ENCODE results near the gene KPNA1.

The KPNA1 gene

DNA sequence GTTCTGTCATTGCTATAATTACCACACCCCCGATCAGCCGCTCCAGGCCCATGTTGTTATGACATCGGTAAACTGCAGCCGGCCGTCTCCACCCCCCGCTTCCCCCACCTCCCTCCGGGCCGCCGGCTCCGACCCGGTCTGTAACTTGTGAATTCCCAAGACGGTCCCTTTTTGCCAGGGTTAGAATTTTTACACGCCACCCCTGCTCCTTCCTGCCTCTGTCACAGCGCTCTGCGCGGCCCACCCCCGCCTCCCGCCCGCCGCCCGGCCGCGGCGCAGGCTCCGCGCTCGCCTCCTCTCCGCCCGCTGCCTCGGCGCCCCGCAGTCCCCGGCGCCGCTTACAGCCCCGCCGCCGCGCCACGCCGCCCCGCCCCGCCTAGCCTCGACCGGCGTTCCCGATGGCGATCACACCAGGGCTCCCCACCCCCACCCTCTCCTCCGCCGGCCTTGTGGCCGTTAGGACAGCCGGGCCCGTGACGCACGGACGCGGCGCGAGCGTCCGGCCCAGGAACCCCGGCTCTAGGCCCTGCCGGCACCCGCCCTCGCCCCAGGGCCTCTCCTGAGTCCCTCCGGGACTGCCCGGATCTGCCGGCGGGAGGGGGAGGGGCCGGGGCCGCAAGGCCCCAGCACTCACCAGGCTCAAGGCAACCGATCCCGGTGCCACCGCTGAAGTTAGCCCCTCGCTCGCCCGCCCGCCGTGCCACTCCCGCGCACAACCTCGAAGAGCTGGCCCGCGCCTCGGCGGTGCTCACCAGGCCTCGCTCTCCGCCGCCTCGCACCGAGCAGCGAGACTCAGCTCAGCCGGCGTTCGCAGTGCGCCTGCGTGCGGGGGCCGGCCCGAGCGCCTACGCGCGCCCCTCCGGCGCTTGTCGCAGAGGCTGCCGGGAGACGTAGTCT lies at the start of gene KPNA1:
TSS of gene KPNA1 (minus strand) at position 817 of the 897 bp plus-strand sequence. CDS start 18,374 bp downstream, outside the sequence.
- H3K4me3 ChIP-seq (ENCODE audit: low read depth, low read length), result peak within 1 kb of the TSS; percentile 82
- ChIA-PET CTCF (interaction anchor here (0.7 to 0.9 kb wide), 5 partner anchors 18 to 166 kb away, joined by 3 to 4 read pairs (median 3); partner anchors contain the start of gene PARP14), POLR2A (interaction anchor here (0.5 to 1.2 kb wide), 5 partner anchors 14 to 117 kb away, joined by 3 to 7 read pairs (median 3); partner anchors contain the start of gene WDR5B)
- no peak for DNase-seq (ENCODE audit: low read depth, low spot score)
- TF ChIP-seq, protein P1, sequence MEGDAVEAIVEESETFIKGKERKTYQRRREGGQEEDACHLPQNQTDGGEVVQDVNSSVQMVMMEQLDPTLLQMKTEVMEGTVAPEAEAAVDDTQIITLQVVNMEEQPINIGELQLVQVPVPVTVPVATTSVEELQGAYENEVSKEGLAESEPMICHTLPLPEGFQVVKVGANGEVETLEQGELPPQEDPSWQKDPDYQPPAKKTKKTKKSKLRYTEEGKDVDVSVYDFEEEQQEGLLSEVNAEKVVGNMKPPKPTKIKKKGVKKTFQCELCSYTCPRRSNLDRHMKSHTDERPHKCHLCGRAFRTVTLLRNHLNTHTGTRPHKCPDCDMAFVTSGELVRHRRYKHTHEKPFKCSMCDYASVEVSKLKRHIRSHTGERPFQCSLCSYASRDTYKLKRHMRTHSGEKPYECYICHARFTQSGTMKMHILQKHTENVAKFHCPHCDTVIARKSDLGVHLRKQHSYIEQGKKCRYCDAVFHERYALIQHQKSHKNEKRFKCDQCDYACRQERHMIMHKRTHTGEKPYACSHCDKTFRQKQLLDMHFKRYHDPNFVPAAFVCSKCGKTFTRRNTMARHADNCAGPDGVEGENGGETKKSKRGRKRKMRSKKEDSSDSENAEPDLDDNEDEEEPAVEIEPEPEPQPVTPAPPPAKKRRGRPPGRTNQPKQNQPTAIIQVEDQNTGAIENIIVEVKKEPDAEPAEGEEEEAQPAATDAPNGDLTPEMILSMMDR (IDR thresholded peaks at IDR 0.05; ENCODE audit: insufficient read depth, low read length, missing control alignments), result no peak

DNA sequence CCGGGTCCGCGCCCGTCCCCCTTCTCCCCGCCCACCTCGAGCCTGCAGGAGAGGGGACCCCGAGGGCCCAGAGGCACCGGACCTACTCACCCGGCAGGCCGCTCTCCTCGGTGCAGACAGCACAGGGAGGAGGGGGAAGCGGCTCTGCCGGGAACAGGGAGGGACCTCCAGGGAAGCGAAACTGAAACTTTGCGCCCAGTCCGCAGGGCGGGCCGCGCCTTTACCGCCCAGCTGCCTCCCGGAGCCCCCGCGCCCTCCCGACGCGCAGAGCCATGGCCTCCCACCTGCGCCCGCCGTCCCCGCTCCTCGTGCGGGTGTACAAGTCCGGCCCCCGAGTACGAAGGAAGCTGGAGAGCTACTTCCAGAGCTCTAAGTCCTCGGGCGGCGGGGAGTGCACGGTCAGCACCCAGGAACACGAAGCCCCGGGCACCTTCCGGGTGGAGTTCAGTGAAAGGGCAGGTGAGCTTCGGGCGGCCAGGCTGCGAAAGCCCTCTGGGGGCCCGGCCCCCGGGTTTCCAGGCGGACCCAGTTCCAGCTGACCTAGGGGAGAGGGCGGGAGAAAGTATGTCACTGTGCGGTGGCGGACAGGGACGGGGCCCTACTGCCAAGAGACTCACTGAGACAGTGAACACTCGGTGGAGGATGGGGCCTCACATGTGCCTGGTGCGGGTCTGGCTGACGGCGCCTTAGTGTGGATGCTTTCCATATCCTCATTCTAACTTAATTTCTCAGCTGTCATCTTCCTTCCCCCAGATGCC lies 49.6 kb upstream of the KPNA1 start, which contains the start of the genes DTX3L and PARP9:
TSS of gene DTX3L (plus strand) at position 184 of the 758 bp plus-strand sequence. CDS start at position 273, 89 bp downstream.
TSS of gene PARP9 (minus strand) at position 146 of the 758 bp plus-strand sequence. CDS start 4,680 bp downstream, outside the sequence.
- ChIA-PET POLR2A (interaction anchor here (0.7 to 1.1 kb wide), 3 partner anchors 106 to 116 kb away, joined by 3 to 6 read pairs (median 3); partner anchors contain the start of gene PARP14), CTCF (interaction anchor here (1.1 to 12.1 kb wide), 3 partner anchors 11 to 114 kb away, joined by 3 to 181 read pairs (median 5); partner anchors contain the start of gene PARP14)
- peak within 1 kb of the TSS; percentile 77 for H3K4me3 ChIP-seq (ENCODE audit: low read depth, low read length)
- no peak for DNase-seq (ENCODE audit: low read depth, low spot score)
- TF ChIP-seq, protein P1 (IDR thresholded peaks at IDR 0.05; ENCODE audit: insufficient read depth, low read length, missing control alignments), result no peak

DNA sequence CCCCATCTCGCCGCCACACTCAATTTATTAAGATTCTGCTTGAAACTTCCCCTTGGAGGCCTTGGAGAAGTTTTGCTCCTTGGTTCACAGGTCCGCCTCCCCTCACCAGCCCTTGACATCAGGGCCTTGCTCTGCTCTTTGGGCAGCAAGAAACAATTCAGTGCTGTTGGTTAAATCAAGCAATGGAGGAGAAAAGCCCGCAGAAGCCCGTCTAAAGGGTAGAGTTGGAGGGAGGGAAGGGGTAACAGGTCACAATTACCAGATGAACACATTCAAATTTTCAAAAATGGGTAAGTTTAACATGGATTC lies 48.9 kb upstream of the KPNA1 start:
- POLR2A ChIA-PET, result interaction anchor here (1.0 to 1.1 kb wide), 2 partner anchors 115 to 117 kb away, joined by 3 to 6 read pairs; partner anchors contain the start of gene PARP14
- no peak for DNase-seq (ENCODE audit: low read depth, low spot score)
- TF ChIP-seq, protein P1 (IDR thresholded peaks at IDR 0.05; ENCODE audit: insufficient read depth, low read length, missing control alignments), result no peak
- peak overlapping the region; percentile 77 for H3K4me3 ChIP-seq (ENCODE audit: low read depth, low read length)
- CTCF ChIA-PET, result interaction anchor here (0.8 to 12.1 kb wide), 4 partner anchors 10 to 115 kb away, joined by 3 to 181 read pairs (median 4); partner anchors contain the start of gene PARP14

DNA sequence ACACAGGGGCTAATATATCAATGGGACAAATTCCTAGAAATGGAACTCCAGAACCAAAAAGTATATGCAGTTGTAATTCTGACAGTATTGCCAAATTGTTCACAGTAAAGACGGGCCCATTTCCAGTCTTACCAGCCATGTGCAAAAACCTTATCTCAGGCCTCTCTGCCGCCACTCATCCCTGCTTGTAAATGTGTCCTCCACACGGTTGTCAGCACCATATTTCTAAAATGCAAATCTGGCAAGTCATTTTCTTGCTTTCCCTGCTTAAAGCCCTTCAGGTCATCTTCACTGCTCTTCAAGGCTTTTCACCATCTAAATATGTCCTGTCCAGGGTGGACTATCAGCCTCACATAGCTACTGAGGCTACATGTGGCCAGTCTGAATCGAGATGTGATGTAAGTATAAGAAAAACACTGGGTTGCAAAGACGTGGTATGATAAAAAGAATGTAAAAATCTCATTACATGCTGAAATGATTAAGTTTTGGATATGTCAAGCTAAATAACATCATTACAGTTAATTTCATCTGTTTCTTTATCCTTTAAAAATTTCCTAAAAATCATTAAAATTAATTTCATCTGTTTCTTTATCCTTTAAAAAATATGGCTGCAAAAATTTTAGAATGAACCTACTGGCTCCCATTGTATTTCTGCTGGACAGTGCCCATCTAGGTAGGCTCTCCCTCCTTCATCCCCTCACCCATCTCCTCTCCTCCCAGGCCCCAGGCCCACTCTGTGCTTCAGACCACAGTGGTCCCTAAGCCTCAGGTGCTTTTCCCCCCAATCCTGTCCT lies 48.4 kb upstream of the KPNA1 start:
- TF ChIP-seq, protein P1 (IDR thresholded peaks at IDR 0.05; ENCODE audit: insufficient read depth, low read length, missing control alignments), result no peak
- peak overlapping the region; percentile 77 for H3K4me3 ChIP-seq (ENCODE audit: low read depth, low read length)
- POLR2A ChIA-PET, result no interaction called here

DNA sequence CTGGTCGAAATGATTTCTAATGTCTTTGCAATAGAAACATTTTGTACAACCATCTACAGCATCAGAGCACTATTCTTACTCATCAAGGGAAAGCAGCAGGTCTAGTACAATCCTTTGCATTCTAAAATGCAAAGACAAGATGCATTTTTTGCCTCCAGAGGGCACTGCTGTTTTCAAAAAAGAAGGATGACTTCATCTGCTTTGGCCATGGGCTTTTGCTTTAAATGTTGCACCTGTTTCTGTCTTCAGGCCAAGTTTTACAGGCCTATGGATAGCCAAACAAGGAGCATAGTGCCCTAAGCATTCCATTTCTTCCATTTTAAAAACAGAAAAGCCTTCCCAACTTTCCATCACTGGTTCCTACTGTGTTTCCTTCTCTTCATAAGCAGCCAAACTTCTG lies 45.9 kb upstream of the KPNA1 start:
- ChIA-PET CTCF (interaction anchor here (0.9 to 12.1 kb wide), 7 partner anchors 11 to 118 kb away, joined by 3 to 181 read pairs (median 3); partner anchors contain the start of gene PARP14), POLR2A (no interaction called here)
- TF ChIP-seq, protein P1 (IDR thresholded peaks at IDR 0.05; ENCODE audit: insufficient read depth, low read length, missing control alignments), result peak; percentile 54
- no peak overlapping the region for H3K4me3 ChIP-seq (ENCODE audit: low read depth, low read length)
- no peak for DNase-seq (ENCODE audit: low read depth, low spot score)

More for the DNA sequence above, 48.4 kb upstream of the KPNA1 start:
- CTCF ChIA-PET, result interaction anchor here (0.8 to 12.1 kb wide), 6 partner anchors 9 to 118 kb away, joined by 3 to 181 read pairs (median 5); partner anchors contain the start of gene PARP14
- no peak for DNase-seq (ENCODE audit: low read depth, low spot score)

Measured in AG04449 (cell line).